Vagina (tissue), 2 donors: Measurements from ENCODE around the gene ALAD. TPM values are rescaled to one million over a fixed set of nuclear protein-coding genes. Genes with fewer than 3 reads are reported as not detected.

Source experiments
- DNase-seq, 2 donors: peaks; one replicate each; pipeline ENCODE4 v3.0.0-alpha.2; 2017; ENCODE audit errors: extremely low spot score in 2 of 2
- H3K27ac ChIP-seq: fragments of 200-600 bp; sonication (generic); one replicate; pipeline ENCODE4 v1.5.1; 2019
- H3K27me3 ChIP-seq: fragments of 200-600 bp; sonication (generic); one replicate; pipeline ENCODE4 v1.5.1; 2019
- H3K36me3 ChIP-seq, 2 donors: fragments of 200-600 bp; sonication (generic); one replicate each; pipeline ENCODE4 v1.5.1; 2017 to 2019
- H3K4me1 ChIP-seq: fragments of 200-600 bp; sonication (generic); one replicate; pipeline ENCODE4 v1.5.1; 2019
- H3K4me3 ChIP-seq, 2 donors: fragments of 200-600 bp; sonication (generic); 1 replicate in 1 of 2; 2 replicates in 1 of 2; pipeline ENCODE4 v1.5.1; 2016 to 2019
- H3K9me3 ChIP-seq: fragments of 200-600 bp; sonication (generic); one replicate; pipeline ENCODE4 v1.5.1; 2019
- CTCF ChIP-seq, 3 experiments: fragments of 450-650 bp in 2 of 3; fragments of 200-600 bp in 1 of 3; sonication (generic) in 1 of 3; IDR thresholded peaks; one replicate each; pipeline ENCODE4 v1.5.1; 2017 to 2019; ENCODE audit warnings: antibody characterized with exemption in 3 of 3, mild to moderate bottlenecking in 2 of 3, moderate library complexity in 2 of 3
- POLR2A ChIP-seq, 2 donors: fragments of 450-650 bp; IDR thresholded peaks; one replicate each; pipeline ENCODE4 v1.6.1; 2017; ENCODE audit warnings: antibody characterized with exemption in 2 of 2, mild to moderate bottlenecking in 2 of 2, moderate library complexity in 2 of 2
- POLR2AphosphoS5 ChIP-seq, 2 donors: sonication (generic); formaldehyde crosslinking; IDR thresholded peaks; one replicate each; pipeline ENCODE4 v1.9.0; 2017; ENCODE audit warnings: antibody characterized with exemption in 2 of 2, mild to moderate bottlenecking in 2 of 2, low read depth in 1 of 2; ENCODE audit not compliant: insufficient read depth in 1 of 2
- intact Hi-C: fragments of 100-400 bp; cut with DNase I; formaldehyde crosslinking; loops from one replicate; pipeline ENCODE4 v1.15.1; 2023
- total RNA-seq: library from RNA; depleted of rRNA; stranded (reverse); fragments of >200 nt; gene quantifications from one replicate; pipeline ENCODE4 v1.2.3, GENCODE V29; 2016

The ALAD gene
- total RNA-seq, 1 donor from 2014 or later, result 29.5 TPM

DNA sequence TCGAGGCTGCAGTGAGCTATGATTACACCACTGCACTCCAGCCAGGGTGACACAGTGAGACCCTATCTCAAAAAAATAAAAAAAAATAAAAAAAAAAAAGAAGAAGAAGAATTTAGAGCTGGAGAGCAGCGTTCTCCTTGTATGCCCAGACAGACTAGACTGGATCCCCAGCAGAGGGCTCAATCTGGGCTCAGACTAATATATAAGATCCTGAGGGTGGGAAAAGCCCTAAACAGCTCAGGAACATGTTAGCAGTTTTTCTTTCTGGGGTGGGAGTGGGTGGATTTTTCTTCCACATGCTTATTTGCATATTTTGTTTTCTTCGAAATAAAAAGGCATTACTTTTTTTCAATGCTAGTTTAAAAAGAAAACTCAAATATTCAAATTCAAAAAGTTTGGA, 52.6 kb downstream of the ALAD start:
- Histone ChIP-seq H3K9me3 (no peaks in the 10 kb centered on the region), H3K4me3 (no peak overlapping the region), H3K36me3 (no peaks in the 10 kb centered on the region), H3K27me3 (peaks cover 5% of the 10 kb centered on the region), H3K4me1 (peaks cover 9% of the 10 kb centered on the region), H3K27ac (no peak overlapping the region)
- intact Hi-C loops, result no loop called here
- DNase-seq, result no peak
- TF ChIP-seq POLR2AphosphoS5 (IDR thresholded peaks at IDR 0.05; ENCODE audit: insufficient read depth in 1 of 2, low read depth in 1 of 2) (no peak), POLR2A (IDR thresholded peaks at IDR 0.05) (no peak)

GRCh38 chr9:113345671-113346070, 55.4 kb downstream of the ALAD start:
- Histone ChIP-seq H3K27ac (no peak overlapping the region), H3K27me3 (no peaks in the 10 kb centered on the region), H3K4me1 (peaks cover 16% of the 10 kb centered on the region), H3K4me3 (no peak overlapping the region), H3K9me3 (no peaks in the 10 kb centered on the region), H3K36me3 (no peaks in the 10 kb centered on the region)
- intact Hi-C loops, result no loop called here
- no peak for TF ChIP-seq POLR2AphosphoS5 (IDR thresholded peaks at IDR 0.05; ENCODE audit: insufficient read depth in 1 of 2, low read depth in 1 of 2)
- TF ChIP-seq POLR2A (IDR thresholded peaks at IDR 0.05), result no peak
- no peak for TF ChIP-seq CTCF (IDR thresholded peaks at IDR 0.05)
- DNase-seq, result no peak

DNA sequence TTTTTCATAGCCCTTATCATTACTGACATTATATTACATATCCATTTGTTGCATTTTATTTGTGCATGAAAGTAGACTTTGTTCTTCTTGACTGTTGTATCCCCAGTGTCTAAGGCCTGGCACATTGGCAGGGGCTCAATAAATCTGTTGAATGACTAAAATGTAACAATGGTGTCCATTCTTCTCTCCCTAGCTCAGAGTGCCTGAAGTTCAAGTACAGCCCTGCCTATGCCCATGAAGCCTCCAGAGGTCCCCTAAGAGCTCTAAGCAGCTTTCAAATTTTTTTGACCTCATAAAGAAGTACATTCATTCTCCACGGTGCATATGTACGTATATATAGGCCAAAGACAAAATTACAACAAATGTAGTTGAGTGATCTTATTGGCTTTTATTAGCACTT, 55.9 kb downstream of the ALAD start:
- Histone ChIP-seq H3K27ac (no peak overlapping the region), H3K27me3 (no peaks in the 10 kb centered on the region), H3K9me3 (no peaks in the 10 kb centered on the region), H3K4me3 (no peak overlapping the region), H3K4me1 (peaks cover 17% of the 10 kb centered on the region), H3K36me3 (no peaks in the 10 kb centered on the region)
- DNase-seq, result no peak
- intact Hi-C loops, result no loop called here
- TF ChIP-seq POLR2A (IDR thresholded peaks at IDR 0.05), result no peak
- TF ChIP-seq CTCF (IDR thresholded peaks at IDR 0.05), result no peak
- no peak for TF ChIP-seq POLR2AphosphoS5 (IDR thresholded peaks at IDR 0.05; ENCODE audit: insufficient read depth in 1 of 2, low read depth in 1 of 2)

DNA sequence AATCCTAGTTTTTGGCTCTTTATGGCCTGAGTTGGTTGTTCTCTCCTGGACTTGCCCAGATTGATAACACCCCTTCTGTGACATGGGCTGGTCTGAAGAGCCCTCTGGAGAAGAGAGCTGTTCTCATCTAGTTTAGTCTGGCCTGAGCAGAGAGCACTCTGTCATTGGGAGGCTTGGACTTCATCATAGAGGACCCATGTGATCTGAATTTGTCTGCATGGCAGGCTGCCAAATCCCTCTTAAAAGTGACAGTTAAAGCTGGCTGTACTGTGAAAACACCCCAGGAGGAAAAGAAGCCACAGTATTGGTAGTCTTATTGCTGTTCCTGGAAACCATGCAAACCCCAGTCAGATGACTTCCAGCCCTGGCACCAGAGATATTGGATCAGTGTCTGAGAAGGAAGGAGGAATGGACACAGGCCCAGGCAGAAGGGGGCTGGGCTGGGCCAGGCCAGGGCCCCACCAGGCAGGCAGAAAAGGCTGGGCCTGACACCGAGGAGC, 57.3 kb downstream of the ALAD start:
- Histone ChIP-seq H3K36me3 (no peaks in the 10 kb centered on the region), H3K27me3 (no peaks in the 10 kb centered on the region), H3K4me3 (no peak overlapping the region), H3K27ac (peak overlapping the region; percentile 56), H3K9me3 (no peaks in the 10 kb centered on the region), H3K4me1 (peaks cover 19% of the 10 kb centered on the region)
- DNase-seq, result no peak
- TF ChIP-seq POLR2AphosphoS5 (IDR thresholded peaks at IDR 0.05; ENCODE audit: insufficient read depth in 1 of 2, low read depth in 1 of 2) (peak; percentile 50 to 52), CTCF (IDR thresholded peaks at IDR 0.05) (no peak)
- intact Hi-C loops, result no loop called here

GRCh38 chr9:113341712-113342410, 59.2 kb downstream of the ALAD start:
- no peaks in the 10 kb centered on the region for H3K36me3 ChIP-seq
- H3K4me1 ChIP-seq, result peaks cover 19% of the 10 kb centered on the region
- H3K27ac ChIP-seq, result no peak overlapping the region
- DNase-seq, result no peak
- H3K9me3 ChIP-seq, result no peaks in the 10 kb centered on the region
- H3K27me3 ChIP-seq, result no peaks in the 10 kb centered on the region
- intact Hi-C loops, result no loop called here
- no peak overlapping the region for H3K4me3 ChIP-seq
- peak in 1 of 2 donors; percentile 64 for TF ChIP-seq POLR2AphosphoS5 (IDR thresholded peaks at IDR 0.05; ENCODE audit: insufficient read depth in 1 of 2, low read depth in 1 of 2)
- TF ChIP-seq POLR2A (IDR thresholded peaks at IDR 0.05), result no peak

DNA sequence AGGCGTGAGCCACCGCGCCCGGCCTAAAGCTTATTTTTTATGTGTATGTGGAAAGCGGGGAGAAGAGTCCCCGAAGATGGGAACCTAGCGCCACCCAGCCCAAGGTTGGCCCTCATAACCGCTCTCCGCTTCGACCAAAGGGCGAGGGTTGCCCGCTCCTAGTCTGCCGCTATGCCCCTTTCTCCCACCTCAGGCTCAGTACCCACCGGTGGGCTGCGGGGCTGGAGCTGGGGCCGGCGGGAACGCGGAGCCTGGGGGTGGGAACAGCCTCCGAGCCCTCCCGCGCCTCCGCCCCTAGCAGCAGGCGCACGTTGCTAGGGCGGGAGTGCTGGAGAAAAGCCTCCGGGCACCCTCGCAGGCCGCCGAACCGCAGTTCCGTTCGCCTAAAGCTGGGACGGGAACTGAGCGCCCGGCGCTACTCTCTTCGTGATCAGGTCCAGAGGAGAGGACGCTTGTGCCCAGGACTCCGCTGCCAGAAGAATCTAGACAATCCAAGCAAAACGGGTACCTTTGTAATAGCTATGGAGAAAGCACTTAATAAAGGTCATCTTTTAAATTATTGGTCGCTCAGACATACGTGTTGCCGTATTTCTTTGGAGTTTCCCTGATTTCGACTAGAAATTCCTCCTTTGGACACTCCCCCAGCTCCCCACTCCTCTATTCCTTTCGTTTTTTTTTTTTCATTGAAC, 60.9 kb downstream of the ALAD start, which contains the start of gene WDR31:
TSS of gene WDR31 (minus strand) at position 265 of the 689 bp plus-strand sequence. CDS start 8,253 bp downstream, outside the sequence.
- H3K9me3 ChIP-seq, result no peaks in the 10 kb centered on the region
- H3K36me3 ChIP-seq, result no peaks in the 10 kb centered on the region
- H3K4me1 ChIP-seq, result peaks cover 19% of the 10 kb centered on the region
- intact Hi-C loops, result no loop called here
- H3K4me3 ChIP-seq, result peak within 1 kb of the TSS; percentile 61 to 88
- peak within 1 kb of the TSS; percentile 75 for H3K27ac ChIP-seq
- peak in 1 of 2 donors; percentile 87 for DNase-seq
- H3K27me3 ChIP-seq, result no peaks in the 10 kb centered on the region
- TF ChIP-seq POLR2A (IDR thresholded peaks at IDR 0.05), result peak in 1 of 2 donors; percentile 39
- TF ChIP-seq CTCF (IDR thresholded peaks at IDR 0.05), result no peak
- TF ChIP-seq POLR2AphosphoS5 (IDR thresholded peaks at IDR 0.05; ENCODE audit: insufficient read depth in 1 of 2, low read depth in 1 of 2), result peak; percentile 83 to 88
